Dermis blood vessel endothelial cell (primary cell): ENCODE data around the gene MPO. TPM values are rescaled to one million over a fixed set of nuclear protein-coding genes. Genes with fewer than 3 reads are reported as not detected.

Experiments
- DNase-seq: peaks from one replicate; pipeline ENCODE4 v3.0.0; 2010
- total RNA-seq: library from RNA; depleted of rRNA; stranded (reverse); fragments of >200 nt; gene quantifications from 2 replicates; pipeline ENCODE4 v1.2.3, GENCODE V29; 2014

MPO gene
- total RNA-seq, 1 donor from 2014 or later: not detected

- peak; percentile 33 for DNase-seq
These were observed 2.1 kb downstream of the MPO start for GRCh38 chr17:58278661-58279015.

GRCh38 chr17:58277802-58278595, 2.7 kb downstream of the MPO start:
- no peak for DNase-seq

GRCh38 chr17:58277107-58277801, 3.5 kb downstream of the MPO start:
- peak; percentile 13 for DNase-seq

- no peak for DNase-seq
These were observed 4.3 kb downstream of the MPO start for GRCh38 chr17:58276423-58276822.

- no peak for DNase-seq
These were observed 5.3 kb downstream of the MPO start for GRCh38 chr17:58275417-58275816.

GRCh38 chr17:58273453-58274104, 7.2 kb downstream of the MPO start:
- DNase-seq: no peak

- DNase-seq: no peak
These were observed 8.1 kb downstream of the MPO start for GRCh38 chr17:58272367-58273280.

GRCh38 chr17:58271216-58271931, 9.4 kb downstream of the MPO start:
- no peak for DNase-seq

GRCh38 chr17:58270476-58271215, 10.1 kb downstream of the MPO start:
- DNase-seq: no peak

GRCh38 chr17:58269557-58270291, 11.0 kb downstream of the MPO start:
- DNase-seq: no peak

- DNase-seq: no peak
These were observed 11.8 kb downstream of the MPO start for GRCh38 chr17:58268774-58269556.

GRCh38 chr17:58268326-58268725, 12.4 kb downstream of the MPO start:
- DNase-seq: no peak

GRCh38 chr17:58267347-58268324, 13.1 kb downstream of the MPO start:
- no peak for DNase-seq

- DNase-seq: no peak
These were observed 14.5 kb downstream of the MPO start for GRCh38 chr17:58265902-58266875.

- DNase-seq: no peak
These were observed 15.5 kb downstream of the MPO start for GRCh38 chr17:58265271-58265670.

- DNase-seq: no peak
These were observed 16.2 kb downstream of the MPO start for GRCh38 chr17:58264407-58265103.
